Progenitor cell of endocrine pancreas (in vitro differentiated cells): Measurements from ENCODE around the gene LEFTY1. TPM values are rescaled to one million over a fixed set of nuclear protein-coding genes. Genes with fewer than 3 reads are reported as not detected.

Experiments
- DNase-seq: peaks from one replicate; pipeline ENCODE4 v3.0.0; 2021; ENCODE audit warnings: low spot score; ENCODE audit not compliant: unreplicated experiment
- H3K27ac Mint-ChIP-seq: 2 replicates; pipeline ENCODE4 v1.8.0; 2021; ENCODE audit warnings: mild to moderate bottlenecking, moderate library complexity, mixed read lengths
- H3K27me3 Mint-ChIP-seq: 2 replicates; pipeline ENCODE4 v1.8.0; 2021; ENCODE audit warnings: mixed read lengths
- H3K36me3 Mint-ChIP-seq: 2 replicates; pipeline ENCODE4 v1.8.0; 2022; ENCODE audit warnings: mixed read lengths; ENCODE audit not compliant: insufficient read depth
- H3K4me1 Mint-ChIP-seq: 2 replicates; pipeline ENCODE4 v1.8.0; 2021; ENCODE audit warnings: low read depth, mixed read lengths
- H3K4me3 Mint-ChIP-seq: 2 replicates; pipeline ENCODE4 v1.8.0; 2021; ENCODE audit warnings: low read depth, mild to moderate bottlenecking, moderate library complexity, mixed read lengths
- H3K9me3 Mint-ChIP-seq: 2 replicates; pipeline ENCODE4 v1.8.0; 2021; ENCODE audit warnings: low read depth, mixed read lengths
- total RNA-seq: library from RNA; stranded (reverse); gene quantifications from 2 replicates; pipeline ENCODE4 v1.2.1, GENCODE V29; 2021
- TF ChIP-seq, protein P1 (sequence below): fragments of 200-600 bp; sonication (generic); IDR thresholded peaks from one replicate; pipeline ENCODE4 v1.5.0; 2021; ENCODE audit warnings: antibody characterized with exemption, mild to moderate bottlenecking; ENCODE audit not compliant: unreplicated experiment

Gene LEFTY1
- total RNA-seq, 1 donor from 2014 or later: 26.0 TPM

DNA sequence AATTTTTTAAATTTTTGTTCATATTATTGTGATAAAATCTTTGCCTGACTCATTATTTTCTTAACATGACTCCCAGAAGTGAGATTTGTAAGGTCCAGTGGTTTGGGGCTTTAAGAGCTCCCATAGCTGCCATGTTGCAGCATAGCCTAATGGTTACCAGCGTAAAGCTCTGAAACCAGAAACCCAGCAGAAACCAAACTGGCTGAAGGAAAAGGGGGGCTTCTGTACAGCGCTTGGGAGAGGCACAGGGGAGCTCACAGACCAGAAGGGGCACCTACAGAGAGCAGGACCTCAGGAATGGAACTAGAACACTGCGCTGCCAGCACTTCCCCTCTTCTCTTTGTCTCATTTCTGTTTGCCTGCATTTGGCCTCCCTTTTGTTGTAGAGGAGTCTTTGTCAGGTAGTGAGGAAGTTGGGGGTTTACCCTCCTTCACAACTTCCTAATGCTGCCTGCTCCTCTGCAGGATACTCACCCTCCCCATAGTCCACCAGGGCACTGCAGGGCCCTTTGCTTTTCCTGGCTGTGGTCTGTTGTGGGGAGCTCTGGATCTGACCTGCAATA is 37.7 kb upstream of the LEFTY1 start:
- Mint-ChIP-seq H3K9me3 (no peaks in the 10 kb centered on the region), H3K27ac (peak overlapping the region; percentile 47), H3K4me3 (no peak overlapping the region), H3K27me3 (no peaks in the 10 kb centered on the region), H3K4me1 (peaks cover 6% of the 10 kb centered on the region), H3K36me3 (no peaks in the 10 kb centered on the region)
- TF ChIP-seq, protein P1, sequence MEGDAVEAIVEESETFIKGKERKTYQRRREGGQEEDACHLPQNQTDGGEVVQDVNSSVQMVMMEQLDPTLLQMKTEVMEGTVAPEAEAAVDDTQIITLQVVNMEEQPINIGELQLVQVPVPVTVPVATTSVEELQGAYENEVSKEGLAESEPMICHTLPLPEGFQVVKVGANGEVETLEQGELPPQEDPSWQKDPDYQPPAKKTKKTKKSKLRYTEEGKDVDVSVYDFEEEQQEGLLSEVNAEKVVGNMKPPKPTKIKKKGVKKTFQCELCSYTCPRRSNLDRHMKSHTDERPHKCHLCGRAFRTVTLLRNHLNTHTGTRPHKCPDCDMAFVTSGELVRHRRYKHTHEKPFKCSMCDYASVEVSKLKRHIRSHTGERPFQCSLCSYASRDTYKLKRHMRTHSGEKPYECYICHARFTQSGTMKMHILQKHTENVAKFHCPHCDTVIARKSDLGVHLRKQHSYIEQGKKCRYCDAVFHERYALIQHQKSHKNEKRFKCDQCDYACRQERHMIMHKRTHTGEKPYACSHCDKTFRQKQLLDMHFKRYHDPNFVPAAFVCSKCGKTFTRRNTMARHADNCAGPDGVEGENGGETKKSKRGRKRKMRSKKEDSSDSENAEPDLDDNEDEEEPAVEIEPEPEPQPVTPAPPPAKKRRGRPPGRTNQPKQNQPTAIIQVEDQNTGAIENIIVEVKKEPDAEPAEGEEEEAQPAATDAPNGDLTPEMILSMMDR: no peak
- no peak for DNase-seq

DNA sequence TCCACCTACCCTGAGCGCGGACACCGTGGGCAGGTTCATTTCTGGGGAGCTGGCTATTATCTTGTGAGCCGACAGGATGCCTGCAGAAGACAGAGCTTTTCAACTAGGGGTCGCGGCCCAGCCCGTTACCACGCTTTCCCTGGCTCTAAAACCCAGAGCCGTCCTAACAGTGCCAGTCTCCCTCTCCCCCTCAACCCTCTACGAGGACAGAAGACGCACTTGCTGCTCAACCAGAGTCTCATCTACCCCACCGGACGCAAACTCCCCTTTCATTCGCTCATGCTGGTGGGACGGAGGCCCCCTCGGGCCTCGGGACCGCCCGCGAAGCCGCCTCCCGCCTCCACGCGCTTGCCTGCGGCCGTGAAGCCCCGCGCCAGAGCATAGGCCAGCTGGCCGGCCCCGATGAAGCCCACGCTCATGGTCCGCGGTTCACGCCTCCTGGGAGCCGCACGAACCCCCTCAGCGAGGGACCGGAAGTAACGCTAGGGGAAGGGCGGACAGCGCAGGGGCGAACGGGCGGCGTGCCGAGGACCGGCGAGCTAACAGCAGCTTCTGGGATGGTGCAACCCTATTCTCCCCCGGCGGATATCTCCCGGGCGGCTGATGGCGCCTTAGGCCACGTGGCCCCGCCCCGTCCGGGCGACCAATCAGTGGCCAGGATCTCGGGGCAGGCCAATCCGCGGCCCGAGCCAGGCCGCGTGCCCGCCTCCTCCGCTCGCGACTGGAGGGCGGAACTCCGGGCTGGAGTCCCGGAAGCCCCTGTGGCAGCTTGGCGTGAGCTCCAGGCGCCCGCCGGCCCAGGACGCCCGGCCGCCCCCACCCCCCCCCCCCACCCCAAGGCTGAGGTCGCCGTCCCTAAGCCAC is 35.0 kb upstream of the LEFTY1 start, which contains the start of gene PYCR2:
TSS of gene PYCR2 (minus strand) at position 559 of the 864 bp plus-strand sequence. CDS start at position 419, 140 bp downstream.
- Mint-ChIP-seq H3K36me3 (peaks cover 7% of the 10 kb centered on the region), H3K27ac (peak within 1 kb of the TSS; percentile 96)
- TF ChIP-seq, protein P1: no peak

DNA sequence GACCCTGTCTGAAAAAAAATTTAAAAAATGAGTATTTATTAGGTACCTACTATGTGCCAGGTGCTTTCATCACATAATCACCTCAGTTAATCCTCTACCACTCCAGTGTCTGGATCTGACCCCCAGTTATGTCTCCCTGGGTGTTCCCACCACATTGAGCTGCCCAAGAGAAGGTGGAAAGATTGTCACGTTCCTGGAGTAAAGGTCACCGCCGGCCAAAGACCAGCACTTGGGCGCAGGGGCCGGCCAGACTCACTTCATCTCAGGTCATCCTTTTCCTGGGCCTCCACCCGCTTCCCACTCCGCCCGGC is 34.4 kb upstream of the LEFTY1 start:
- H3K9me3 Mint-ChIP-seq: no peaks in the 10 kb centered on the region
- peaks cover 9% of the 10 kb centered on the region for H3K36me3 Mint-ChIP-seq
- TF ChIP-seq, protein P1: no peak
- peak overlapping the region; percentile 96 for H3K27ac Mint-ChIP-seq
- DNase-seq: no peak
- H3K27me3 Mint-ChIP-seq: no peaks in the 10 kb centered on the region
- H3K4me1 Mint-ChIP-seq: peaks cover 6% of the 10 kb centered on the region
- H3K4me3 Mint-ChIP-seq: peak overlapping the region; percentile 93

More for the DNA sequence above, 35.0 kb upstream of the LEFTY1 start, which contains the start of gene PYCR2:
- no peaks in the 10 kb centered on the region for H3K27me3 Mint-ChIP-seq
- peaks cover 6% of the 10 kb centered on the region for H3K4me1 Mint-ChIP-seq
- peak; percentile 91 for DNase-seq
- peak within 1 kb of the TSS; percentile 93 for H3K4me3 Mint-ChIP-seq
- H3K9me3 Mint-ChIP-seq: no peaks in the 10 kb centered on the region

DNA sequence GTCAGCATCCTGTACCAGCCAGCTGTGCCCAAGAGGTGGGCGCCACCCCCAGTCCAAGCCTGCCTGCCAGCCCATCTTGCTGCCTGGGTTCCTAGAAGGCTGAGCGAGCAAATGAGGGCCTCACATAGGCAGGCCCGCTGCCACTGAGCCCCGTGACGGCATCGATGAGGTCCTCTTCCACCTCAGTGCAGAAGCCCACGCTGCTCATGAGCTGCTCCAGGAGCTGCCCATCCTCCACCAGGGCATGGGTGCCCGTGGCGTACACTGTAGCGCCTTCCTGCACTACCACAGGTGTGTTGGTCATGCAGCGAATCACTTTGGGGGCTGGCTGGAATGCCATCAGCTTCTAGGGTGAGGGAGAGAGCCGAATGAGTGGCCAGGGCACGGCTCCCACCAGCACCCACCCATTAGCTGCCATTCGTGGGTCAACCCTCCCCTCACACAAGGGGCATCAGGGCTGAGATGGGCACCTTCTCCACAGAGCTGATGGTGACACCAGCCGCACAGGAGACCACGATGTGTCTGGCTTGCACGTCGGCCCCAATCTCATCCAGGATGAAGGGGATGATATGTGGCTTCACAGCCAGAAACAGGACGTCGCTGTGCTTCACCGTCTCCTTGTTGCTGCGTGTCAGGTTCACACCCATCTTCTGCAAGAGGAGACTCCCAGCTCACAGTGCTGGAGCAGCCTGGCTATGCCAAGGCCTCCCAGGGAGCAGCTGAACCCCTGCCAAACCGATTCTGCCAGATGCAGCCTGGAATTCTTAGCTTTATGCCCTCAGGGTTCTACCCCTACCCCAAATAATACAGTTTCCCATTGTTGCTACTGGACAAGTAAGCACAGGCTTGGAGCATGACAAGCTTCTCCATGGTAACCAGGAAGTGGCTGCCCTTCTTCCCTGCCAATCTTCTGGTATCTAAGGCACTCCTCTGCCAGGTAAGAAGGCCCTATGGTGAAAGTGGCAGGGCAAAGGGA is 33.1 kb upstream of the LEFTY1 start:
- no peak for DNase-seq
- Mint-ChIP-seq H3K9me3 (no peaks in the 10 kb centered on the region), H3K4me3 (peak overlapping the region; percentile 93), H3K27ac (no peak overlapping the region), H3K27me3 (no peaks in the 10 kb centered on the region), H3K36me3 (peaks cover 14% of the 10 kb centered on the region), H3K4me1 (peaks cover 6% of the 10 kb centered on the region)
- TF ChIP-seq, protein P1: no peak

DNA sequence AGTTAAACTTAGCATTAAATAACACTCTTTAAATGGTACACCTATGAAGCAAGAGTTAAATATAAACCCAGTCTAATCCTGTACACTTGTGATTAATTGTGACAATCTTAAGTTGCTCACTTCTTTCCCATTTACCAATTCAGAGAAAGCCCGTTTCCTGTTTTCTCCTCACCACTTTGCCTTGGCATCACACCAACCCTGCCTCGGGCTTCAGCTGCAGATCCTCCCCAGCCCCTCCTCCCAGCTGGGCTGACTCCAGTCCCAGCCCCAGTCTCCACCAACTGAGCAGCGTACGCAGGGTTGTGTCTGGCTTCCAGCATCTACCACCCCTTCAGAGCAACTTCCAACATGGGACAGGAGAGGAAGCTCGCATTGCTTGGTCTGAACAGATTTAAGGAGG is 31.0 kb upstream of the LEFTY1 start:
- no peak for DNase-seq
- Mint-ChIP-seq H3K4me1 (peaks cover 6% of the 10 kb centered on the region), H3K9me3 (no peaks in the 10 kb centered on the region), H3K27me3 (no peaks in the 10 kb centered on the region), H3K4me3 (no peak overlapping the region), H3K27ac (no peak overlapping the region), H3K36me3 (peaks cover 14% of the 10 kb centered on the region)
- TF ChIP-seq, protein P1: no peak
